Measurements from ENCODE around the gene OS9.
"Not testable (repeated sequence)": the region's sequence is repeated elsewhere in the genome, so short reads cannot be mapped to it uniquely, and the experiment has no call there.

The OS9 gene

DNA sequence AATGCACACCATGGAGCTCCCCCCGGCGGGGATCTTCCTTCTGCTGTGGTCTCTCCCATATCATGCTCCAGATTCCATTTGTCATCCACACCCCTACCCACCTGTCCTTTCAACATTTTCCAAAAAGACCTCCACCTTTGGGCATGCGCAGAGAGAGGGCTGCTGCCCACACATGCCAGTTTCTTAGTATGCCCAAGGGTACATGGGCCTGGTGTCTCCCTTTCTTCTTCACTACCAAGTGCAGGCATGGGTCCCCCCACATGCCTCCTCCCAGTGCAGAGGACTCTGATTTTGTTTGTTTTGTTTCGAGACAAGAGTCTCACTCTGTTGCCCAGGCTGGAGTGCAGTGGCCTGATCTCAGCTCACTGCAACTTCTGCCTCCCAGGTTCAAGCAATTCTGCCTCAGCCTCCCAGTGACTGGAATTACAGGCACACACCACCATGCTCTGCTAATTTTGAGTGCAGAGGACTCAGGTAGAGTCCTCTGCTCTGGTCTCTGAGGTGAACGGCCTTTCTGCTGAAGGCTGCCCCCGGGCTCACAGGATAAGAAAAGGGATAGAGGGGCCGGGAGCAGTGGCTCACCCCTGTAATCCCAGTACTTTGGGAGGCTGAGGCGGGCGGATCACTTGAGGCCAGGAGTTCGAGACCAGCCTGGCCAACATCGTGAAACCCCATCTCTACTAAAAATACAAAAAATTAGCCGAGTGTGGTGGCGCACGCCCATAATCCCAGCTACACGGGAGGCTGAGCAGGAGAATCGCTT is 28.1 kb downstream of the OS9 start:
- in situ Hi-C loops (cut with MboI; ENCODE audit: low sequenced_read_pairs): not testable (repeated sequence)

DNA sequence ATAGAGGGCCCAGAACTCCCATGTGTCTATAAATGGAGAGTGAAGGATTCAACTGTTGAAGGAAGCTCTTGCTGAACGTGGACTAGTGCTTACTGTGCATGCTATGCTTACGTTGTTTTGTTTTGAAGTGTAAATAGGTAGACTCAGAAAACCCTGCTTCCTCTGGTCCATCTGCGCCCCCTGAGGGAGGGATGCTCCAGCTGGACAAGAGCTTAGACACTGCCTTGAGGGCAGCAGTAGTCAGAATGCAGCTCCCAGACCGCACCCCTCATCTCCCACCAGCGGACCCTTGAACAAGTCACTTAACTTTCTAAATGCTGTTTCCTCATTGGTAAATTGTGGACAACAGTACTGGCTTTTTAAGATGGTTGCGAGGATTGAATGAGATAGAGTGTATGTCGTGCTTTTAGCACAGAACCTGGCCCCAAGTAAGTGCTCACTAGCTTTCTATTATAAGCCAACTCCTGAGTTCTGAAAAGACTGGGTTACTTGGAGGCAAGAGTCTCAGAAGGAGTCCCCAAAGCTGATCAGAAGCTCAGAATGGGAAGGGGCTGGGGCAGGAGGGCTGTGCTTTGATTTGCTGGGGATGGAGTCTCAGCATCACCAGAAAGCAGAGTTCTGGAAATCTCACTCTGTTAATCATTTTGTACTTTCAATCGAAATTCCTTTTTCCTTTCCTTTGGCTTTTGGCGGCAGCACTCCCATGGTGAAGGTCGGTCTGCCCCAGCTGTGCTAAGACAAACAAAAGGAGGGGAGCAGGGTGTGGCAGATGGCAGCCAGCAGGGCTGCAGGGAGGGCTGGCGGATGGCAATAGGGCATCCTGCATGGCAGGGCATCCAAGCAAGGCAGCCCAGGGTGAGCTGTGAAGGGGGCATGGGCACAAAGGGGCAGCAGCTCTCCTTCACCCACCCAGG is 29.0 kb downstream of the OS9 start:
- in situ Hi-C loops (cut with MboI; ENCODE audit: low sequenced_read_pairs): no loop called here

DNA sequence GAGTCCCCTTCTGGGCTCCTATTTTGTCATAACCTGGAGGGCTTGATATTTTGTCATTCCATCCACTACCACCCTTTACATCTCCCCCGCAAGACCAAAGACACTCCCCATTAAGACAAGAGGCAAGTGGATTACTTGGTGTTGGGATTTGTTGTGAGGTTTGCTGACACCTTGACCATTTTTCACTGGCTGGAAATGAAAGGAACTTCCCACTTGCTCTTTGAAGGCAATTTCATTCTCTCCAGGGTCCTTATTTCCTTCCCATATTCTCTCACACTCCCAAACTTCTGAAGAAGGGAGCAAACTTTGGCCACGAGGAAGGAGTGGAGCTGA is 29.7 kb downstream of the OS9 start:
- in situ Hi-C loops (cut with MboI; ENCODE audit: low sequenced_read_pairs): no loop called here

DNA sequence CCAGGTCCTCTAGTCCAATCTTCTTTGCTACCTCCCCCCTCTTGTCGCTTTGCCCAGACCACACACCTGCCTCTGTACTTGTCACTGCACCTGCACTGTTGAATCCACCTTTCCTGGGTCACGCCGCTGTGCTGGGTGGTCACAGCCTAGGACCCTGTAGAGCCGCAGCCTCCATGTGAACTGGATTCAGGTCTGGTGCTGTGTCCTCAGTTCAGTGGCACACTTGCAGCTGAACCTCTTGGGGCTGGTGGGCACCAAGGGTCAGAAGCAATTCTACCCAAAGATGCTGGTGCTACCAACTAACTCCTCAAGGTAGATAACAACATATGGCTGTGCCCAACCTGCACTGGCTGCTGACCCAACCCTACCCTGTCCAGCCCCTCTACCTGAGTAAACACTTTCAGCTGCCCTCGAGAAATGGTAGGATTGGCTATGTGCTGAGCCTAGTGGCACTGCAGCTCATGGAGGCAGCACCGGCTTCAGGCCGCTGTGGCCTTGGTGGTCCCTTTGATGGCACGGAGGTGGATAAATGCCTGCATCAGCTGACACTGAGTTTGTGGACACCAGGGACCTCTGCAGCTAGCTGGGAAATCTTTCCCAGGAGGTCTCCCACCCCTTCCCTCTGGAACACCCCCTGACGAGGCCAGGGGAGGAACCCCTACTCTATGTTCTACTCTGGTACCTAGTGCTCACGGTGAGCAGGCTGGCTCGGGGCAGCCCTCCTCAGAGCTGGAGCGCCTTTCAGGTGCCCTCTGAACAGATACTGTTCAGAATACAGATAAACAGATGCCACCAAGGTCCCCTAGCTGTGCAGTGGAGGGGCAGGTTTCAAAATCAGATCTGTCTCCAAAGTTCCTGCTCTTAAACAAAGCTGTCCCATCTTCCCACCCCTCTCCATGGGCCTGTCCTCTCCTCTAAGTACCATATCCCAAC is 30.3 kb downstream of the OS9 start:
- in situ Hi-C loops (cut with MboI; ENCODE audit: low sequenced_read_pairs): no loop called here

DNA sequence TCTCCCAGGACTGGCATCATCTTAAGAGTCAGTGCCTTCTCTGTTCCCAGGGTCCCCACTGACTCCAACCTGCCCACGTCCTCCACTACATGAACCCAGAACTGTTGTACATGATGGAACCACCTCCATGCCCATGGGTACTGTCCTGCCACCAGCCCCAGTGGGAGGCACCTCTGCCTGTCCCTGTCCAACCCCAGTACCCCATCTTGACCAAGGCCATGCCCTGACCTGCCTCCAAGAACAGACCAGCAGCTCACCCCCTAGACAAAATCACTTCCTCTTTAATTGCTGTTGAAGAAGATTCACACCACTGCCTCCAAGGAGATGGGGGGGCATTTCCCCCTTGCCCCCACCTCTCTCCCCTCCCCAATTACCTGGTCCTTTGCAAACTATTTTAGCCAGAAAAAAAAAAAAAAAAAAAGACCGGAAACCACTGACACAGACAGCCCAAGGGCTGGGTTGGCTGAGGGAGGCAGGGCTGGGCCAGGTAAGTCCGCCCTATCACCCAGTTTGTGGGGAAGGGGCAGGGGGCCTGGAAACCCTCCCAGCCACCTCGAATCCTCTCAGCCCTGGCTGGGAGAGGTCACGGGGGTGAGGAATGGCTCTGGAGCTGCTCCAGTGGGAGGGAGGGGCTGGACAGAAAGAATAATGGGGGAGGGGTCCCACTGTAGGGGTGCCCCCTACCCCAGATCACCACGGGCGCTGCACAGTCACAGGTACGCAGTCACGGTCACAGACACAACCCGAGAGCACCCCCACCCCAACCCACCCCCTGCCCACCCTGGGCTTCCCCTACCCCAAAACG is 31.2 kb downstream of the OS9 start:
- in situ Hi-C loops (cut with MboI; ENCODE audit: low sequenced_read_pairs): no loop called here

DNA sequence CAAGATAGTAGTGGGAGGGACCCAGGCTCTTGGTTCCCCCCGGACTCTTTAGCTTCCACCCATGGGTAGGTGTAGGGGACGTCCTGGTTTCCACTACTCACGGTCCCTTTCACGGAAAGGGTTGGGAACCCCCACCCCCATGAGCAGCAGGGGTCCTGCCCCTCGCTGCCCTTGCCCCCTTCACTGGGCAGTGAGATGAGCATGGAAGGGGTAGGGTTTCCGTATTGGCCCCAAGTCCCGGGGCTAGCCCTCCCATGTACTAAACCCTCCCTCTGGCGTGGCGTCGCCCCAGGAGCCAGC is 31.9 kb downstream of the OS9 start:
- in situ Hi-C loops (cut with MboI; ENCODE audit: low sequenced_read_pairs): no loop called here

DNA sequence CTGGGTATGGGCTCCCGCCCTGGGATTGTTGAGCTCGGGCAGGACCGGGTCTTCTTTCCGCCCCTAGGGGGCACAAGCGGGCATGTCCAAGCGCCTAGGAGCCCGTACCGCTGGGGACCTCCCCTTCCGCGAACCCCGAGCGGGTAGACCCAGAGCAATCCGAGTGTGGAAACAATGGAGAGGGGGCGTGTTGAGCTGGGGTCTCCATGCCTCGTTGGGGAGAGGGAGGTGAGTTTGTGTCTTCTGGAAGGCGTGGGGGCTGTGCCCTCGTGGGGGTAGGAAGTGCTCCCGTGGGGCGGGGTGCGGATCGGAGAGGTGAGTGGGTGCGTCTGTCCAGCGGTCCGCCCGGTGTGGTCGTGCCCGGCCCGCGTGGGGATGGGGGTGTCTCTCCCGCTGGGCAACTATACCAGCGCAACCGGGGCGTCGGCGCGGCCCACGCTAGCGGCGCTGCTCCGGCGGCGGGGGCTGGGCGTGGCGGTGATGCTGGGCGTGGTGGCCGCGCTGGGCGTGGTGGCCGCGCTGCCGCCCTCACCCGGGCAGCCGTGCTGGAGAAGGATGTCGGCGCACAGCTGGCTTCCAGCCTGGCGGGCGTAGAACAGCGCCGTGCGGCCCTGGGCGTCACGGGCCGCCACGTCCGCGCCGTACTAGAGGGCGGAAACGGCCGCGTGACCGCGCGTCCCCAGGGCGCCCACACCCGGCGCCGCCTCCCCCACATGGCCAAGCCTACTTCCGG is 32.4 kb downstream of the OS9 start:
- in situ Hi-C loops (cut with MboI; ENCODE audit: low sequenced_read_pairs): no loop called here

DNA sequence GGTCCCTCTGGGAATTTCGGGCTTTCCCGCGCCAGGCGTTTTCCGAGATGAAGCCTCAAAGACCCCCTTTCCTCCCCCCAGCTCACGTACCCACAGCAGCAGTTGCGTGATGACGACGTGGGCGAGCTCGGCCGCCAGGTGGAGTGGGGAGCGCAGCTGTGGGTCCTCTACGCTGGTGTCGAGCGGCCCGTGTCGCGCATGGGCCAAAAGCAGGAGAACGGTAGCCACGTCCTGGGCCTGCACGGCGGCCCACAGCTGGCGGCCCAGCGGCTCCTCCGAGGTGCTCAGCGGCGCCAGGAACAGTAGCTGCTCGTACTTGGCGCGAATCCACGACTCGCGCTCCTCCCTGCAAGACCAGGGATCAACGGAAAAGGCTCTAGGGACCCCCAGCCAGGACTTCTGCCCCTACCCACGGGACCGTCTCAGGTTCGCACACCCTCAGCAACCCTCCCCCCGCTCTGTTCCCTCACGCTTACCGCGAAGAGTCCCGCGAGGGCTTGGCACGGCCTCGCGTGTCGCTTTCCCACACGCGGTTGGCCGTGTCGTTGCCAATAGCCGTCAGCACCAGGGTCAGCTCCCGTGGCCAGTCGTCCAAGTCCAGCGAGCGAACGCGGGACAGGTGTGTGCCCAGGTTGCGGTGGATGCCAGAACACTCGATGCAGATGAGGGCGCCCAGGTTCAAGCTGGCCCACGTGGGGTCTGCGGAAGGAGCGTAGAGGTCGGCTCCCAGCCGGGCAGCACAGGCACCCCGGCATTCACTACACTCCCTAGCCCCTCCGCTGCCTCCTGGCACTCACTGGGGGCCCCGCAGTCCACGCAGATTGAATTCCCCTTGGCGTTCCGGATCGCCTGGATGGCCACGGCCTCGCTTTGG is 33.2 kb downstream of the OS9 start:
- in situ Hi-C loops (cut with MboI; ENCODE audit: low sequenced_read_pairs): no loop called here

DNA sequence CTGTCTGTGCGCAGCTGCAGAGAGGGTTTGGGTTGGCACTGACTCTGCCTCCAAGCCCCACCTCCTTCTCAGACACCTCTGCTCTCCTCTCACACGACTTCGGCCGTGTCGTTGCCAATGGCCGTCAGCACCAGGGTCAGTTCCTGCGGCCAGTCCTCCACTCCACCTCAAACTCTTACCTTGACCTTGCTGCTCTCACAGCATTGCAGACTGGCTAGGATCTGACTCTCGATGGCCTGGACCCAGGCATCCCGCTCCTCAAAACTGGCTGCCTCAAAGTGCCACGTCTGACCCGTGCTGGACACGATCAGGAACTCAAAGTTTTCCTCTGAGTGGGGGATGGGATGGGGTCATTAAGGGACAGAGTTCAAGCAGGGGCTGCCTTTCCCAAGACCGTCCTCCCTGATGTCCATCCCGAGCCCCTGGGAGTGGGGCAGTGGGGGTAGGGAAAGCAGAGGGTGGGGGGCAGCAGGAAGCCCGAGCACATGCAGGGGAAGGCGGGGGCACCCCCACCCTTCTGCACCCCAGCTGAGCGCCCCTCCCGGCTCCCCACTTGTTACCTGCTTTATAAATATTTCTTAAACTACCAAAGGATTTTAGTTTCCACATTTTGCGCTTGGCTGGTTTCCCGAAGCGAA is 33.9 kb downstream of the OS9 start:
- in situ Hi-C loops (cut with MboI; ENCODE audit: low sequenced_read_pairs): no loop called here

DNA sequence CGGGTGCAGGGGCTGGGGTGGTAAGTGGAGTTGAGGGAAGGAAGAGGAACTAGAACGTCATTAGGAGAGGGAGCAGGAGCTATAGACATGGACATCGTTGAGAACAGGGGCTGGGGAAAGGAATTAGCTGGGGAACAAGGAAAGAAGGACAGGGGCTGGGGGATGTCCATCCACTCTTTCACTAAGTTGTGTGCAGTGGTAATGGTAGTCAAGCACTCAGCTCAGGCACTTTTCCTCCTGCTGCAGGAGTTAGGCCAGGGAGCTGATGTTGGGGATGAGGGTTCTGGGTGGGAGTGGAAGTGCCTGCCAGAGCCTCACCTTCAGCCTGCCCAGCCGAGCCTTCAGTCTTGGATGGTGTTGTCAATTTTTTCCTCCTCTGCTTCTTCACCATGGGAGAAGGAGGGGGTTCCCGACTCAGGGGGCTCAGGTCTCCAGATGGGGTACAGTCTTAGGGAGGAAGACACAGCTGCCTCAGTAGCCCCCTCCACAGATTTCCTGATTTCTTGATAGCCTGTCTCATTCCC is 35.5 kb downstream of the OS9 start:
- in situ Hi-C loops (cut with MboI; ENCODE audit: low sequenced_read_pairs): no loop called here

DNA sequence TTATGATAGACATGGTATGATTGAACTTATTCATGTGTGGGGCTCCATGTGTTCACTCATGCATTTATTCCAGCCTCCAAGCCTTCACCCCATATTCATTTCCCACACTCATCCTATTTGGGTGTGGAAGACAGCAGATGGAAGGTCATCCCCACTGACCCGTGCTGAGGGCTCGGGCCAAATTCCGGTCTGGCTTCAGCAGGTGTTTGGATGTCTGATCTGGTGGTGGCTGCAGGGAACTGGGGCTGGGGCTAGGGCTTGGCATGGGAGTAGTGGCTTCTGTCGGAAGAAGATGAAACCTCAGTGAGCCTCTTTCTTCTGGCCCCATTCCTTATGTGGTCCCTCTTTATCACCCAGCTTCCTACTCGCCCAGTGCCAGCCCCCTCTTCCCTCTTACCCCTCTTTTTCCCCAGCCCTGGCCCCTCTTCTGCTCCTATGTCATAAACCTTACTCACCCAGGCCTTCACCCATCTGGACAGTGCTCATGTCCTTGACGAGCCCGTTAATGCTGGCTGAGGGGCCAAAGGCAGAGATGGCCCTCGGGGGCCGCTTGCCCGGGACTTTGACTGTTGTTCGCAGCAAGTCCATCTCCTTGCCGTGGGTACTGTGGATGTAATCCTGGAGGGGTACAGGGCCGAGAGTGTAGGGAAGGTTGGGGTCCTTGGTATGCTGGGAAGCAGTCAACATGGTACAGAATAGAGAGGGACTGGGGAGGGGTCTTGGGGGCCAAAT is 36.6 kb downstream of the OS9 start:
- in situ Hi-C loops (cut with MboI; ENCODE audit: low sequenced_read_pairs): no loop called here

DNA sequence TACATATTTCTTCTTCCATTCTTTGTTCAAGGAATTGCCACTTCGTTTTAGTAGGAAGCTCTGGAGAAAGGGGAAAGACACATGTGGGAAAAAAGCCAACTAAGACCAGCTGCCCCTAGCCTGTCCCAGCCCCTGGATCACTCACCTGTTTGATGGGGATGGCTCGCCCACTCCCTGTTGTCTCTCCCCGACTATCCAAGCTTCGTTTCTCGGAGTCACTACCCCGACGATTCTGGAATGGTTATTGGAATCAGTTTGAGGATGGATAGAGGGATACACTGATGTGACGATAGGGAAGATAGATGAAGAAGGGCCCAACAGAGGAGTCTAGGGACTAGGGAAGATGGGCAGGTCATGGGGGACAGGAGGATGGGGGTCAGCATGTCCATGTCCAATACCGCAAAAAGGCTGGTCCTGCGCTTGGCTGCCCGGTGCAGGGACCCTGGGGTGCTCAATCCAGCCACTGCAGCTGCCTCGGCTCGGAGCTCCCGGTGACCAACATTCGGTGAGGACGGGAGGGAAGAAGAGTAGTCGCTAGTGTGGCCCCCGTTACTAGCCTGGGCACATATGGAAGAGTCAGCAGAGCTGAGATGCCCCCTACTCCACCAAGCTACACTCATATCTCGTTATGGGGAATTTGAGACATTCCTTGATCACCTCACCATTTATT is 37.6 kb downstream of the OS9 start:
- in situ Hi-C loops (cut with MboI; ENCODE audit: low sequenced_read_pairs): no loop called here

DNA sequence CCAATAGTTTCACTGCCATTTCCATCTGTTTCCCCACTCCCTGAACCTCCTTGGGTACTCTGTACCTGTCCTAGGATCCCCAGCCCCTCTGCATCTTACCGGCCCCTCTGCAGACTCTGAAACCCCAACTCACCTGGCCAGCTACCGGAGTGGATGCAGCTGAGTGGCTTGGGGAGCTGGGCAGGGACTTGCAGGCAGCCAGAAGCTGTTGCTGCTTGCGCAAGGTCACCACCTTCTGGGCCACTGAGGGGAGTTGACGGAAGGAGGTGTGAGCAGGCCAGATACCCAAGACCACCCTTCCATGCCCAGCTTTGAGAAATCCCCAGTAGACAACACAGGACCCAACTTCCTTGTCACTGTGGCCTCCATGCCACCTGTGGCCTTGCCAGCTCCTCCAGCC is 38.3 kb downstream of the OS9 start:
- in situ Hi-C loops (cut with MboI; ENCODE audit: low sequenced_read_pairs): no loop called here

DNA sequence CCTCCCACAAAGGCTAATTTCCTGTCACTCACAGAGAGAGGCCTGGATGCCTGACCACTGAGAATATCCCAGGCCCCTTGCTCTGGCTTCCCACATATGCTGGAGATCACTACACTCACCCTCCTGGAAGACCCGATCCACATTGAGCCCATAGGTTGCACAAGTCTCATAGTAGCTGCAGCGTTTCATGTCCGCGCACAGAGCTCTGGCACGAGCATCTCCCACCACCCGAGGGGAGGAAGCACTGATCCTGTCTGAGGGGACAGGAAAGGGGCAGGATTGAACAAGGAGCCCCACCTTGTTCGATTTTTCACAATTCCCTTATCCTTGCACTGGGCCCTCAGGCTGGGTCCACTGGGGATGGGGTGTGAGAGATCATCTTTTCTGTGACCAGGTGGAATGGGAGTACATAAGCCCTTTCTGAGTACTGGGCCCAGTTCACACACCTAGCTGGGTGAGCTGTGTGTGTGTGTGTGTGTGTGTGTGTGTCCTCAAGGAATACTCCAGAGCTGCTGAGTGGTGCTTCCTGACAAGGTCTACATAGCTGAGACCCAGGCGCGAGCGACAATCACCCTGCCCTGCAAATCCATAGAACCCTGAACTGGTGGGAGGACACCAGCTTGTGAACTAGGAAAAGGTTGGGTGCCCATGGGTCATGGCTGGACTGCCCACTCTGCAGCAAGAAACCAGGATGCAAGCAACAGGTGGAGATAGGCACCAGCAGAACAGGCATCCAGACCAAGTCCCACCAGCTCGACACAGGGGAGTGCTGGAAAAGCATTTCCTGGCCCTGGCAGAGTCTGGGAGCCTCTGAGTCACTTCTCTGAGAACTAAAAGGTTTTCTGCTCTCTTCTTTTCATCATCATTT is 39.0 kb downstream of the OS9 start:
- in situ Hi-C loops (cut with MboI; ENCODE audit: low sequenced_read_pairs): no loop called here

DNA sequence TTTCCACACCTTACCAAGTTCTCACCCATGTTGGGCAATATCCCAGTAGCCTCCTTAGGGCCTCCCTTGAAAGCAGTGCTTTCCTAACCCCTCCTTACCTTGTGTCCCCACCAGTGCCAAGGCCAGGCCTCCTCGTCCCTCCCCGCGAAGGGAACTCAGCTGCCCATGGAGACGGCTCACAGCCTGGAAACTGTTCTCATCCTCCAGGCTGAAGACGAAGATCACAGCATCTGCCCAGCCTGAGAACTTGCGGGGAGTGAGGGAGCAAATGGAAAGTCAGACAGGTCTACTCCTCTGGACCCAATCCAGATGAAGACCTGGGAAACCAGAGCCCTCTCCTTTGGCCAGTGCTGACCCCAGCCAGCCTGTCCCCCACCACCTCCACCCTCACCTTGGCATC is 40.0 kb downstream of the OS9 start:
- in situ Hi-C loops (cut with MboI; ENCODE audit: low sequenced_read_pairs): no loop called here

DNA sequence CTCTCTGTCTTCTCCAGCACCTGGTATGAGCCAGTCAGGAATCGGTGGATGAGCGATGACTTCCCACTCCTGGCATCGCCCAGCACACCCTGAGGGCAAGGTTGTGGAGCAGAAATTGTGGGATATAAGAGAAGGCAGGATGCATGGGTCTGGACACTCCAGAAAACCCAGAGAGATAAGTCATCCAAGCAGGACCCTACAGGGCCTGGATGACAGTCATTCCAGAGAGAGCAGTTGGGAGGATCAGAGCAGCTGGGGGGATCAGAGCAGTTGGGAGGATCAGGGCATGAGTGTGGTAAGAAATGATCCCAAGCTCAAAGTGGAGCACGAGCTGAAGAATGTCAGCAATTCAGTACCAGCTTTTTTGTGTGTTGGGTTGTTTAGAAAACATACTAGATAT is 40.7 kb downstream of the OS9 start:
- in situ Hi-C loops (cut with MboI; ENCODE audit: low sequenced_read_pairs): no loop called here

All from HL-60/S4 (cell line).